Ammon's horn (tissue), 1 donor: Measurements from ENCODE around the gene PATL2.
"Not testable (repeated sequence)": the region's sequence is repeated elsewhere in the genome, so short reads cannot be mapped to it uniquely, and the experiment has no call there.

Source experiments
- DNase-seq: peaks from one replicate; pipeline ENCODE4 v3.0.0-alpha.2; 2016; ENCODE audit warnings: low spot score

PATL2 gene

GRCh38 chr15:44690245-44690644 lies 20.9 kb downstream of the PATL2 start:
- DNase-seq: not testable (repeated sequence)

GRCh38 chr15:44689318-44689717 lies 21.8 kb downstream of the PATL2 start:
- not testable (repeated sequence) for DNase-seq

DNA sequence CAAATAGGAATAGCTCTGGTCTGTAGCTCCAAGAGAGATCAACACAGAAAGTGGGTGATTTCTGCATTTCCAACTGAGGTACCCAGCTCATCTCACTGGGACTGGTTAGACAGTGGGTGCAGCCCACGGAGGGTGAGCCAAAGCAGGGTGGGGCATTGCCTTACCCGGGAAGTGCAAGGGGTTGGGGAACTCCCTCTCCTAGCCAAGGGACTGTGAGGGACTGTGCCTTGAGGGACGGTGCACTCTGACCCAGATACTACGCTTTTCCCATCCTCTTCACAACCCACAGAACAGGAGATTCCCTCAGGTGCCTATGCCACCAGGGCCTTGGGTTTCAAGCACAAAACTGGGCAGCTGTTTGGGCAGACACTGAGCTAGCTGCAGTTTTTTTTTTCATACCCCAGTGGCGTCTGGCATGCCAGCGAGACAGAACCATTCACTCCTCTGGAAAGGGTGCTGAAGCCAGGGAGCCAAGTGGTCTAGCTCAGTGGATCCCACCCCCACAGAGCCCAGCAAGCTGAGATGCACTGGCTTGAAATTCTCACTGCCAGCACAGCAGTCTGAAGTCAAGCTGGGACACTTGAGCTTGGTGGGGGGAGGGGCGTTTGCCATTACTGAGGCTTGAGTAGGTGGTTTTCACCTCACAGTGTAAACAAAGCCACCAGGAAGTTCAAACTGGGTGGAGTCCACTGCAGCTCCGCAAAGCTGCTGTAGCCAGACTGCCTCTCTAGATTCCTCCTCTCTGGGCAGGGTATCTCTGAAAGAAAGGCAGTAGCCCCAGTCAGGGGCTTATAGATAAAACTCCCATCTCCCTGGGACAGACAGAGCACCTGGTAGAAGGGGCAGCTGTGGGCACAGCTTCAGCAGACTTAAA lies 28.1 kb downstream of the PATL2 start:
- DNase-seq: not testable (repeated sequence)

DNA sequence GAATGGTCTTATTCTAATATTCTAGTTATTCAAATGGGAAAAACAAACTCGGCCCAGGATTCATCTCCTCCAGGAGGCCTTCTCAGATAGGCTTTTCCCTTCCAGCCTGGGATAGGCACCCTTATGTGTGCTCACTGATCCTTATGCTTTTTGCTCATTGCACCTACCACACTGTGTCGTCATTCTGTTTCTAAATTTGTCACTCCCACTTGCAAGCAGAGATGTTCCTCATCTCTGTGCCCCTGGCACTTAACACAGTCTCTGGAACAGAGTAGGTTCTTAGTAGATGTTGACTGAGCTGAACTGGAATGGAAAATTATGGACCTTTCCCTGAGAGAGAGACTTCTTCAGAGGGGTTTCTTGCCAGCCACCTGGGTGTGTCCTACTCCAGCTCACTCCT lies 28.9 kb downstream of the PATL2 start:
- DNase-seq: no peak

DNA sequence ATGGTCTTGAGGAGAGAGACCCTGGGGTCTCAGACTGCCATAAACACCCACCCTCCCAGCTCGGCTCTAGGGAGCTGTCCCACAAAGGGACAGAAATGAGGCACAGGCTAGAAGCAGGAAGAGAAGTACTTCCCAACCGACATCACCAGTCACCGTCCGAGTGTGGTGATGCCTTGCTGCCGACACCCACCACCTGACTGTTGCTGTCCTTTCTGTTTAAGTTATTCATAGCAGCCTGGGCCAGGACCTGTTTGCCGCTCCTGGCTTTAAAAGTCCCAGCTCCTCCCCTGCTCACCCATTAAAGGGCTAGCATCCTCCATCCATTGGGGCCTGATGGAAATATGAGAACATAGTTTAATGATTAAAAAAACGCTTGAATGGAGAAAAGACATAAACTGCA lies 34.4 kb downstream of the PATL2 start:
- no peak for DNase-seq

DNA sequence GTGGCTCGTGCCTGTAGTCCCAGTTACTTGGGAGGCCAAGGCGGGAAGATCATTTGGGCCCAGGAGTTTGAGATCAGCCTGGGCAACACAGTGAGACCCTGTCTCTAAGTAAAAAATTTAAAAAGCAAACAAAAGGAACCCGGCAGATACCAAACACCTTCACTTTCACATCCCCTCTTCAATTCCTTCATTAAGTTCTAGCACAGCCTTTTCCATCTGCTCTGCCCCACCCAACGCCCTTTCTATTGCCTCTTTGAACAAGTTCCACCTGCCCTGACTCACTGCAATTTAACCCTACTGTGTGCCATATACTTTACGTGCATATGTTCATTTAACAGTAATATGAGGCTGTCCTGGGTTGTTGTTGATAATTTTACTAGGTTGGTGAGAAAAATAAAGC lies 35.2 kb downstream of the PATL2 start:
- no peak for DNase-seq

DNA sequence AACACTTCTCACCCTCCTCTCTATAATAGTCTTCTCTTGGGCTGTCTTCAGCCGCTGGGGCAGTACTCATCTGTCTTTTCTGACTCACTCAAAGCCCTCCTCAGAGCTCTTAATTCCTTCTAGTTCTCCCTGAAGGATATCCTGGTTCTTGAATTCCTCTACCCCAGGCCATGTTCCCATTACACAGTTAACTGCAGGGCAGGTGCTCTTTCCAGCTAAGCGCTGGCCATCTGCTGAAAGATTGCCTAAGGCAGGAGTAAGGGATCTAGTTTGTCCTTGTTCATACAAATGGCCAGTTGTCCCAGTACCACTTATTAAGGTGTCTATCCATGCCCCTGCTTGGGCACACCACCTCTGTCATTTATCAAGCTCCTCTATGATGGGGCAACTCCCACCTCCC lies 37.5 kb downstream of the PATL2 start:
- DNase-seq: no peak

- no peak for DNase-seq
Measured at GRCh38 chr15:44670087-44670950, 40.8 kb downstream of the PATL2 start.

DNA sequence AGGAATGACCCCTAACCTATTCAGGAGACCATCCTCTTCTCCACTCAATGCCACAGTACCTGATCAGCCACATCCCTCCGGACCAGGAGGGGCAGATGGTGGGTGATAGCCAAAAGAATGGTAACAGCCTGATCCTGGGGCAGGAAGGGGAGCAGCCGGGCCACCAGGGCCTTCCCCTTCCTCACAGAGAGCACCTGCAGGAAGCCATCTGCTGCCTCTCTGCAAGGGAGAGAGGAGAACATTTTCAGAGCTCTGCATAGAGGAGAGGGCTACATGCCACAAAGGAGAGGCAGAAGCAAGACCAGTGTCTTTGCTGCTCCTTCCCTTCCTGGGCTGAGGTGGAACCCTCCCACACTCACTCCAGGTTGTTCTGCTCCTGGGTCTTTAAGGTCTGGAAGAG lies 42.2 kb downstream of the PATL2 start:
- no peak for DNase-seq

GRCh38 chr15:44667039-44667360 lies 44.1 kb downstream of the PATL2 start:
- DNase-seq: no peak

DNA sequence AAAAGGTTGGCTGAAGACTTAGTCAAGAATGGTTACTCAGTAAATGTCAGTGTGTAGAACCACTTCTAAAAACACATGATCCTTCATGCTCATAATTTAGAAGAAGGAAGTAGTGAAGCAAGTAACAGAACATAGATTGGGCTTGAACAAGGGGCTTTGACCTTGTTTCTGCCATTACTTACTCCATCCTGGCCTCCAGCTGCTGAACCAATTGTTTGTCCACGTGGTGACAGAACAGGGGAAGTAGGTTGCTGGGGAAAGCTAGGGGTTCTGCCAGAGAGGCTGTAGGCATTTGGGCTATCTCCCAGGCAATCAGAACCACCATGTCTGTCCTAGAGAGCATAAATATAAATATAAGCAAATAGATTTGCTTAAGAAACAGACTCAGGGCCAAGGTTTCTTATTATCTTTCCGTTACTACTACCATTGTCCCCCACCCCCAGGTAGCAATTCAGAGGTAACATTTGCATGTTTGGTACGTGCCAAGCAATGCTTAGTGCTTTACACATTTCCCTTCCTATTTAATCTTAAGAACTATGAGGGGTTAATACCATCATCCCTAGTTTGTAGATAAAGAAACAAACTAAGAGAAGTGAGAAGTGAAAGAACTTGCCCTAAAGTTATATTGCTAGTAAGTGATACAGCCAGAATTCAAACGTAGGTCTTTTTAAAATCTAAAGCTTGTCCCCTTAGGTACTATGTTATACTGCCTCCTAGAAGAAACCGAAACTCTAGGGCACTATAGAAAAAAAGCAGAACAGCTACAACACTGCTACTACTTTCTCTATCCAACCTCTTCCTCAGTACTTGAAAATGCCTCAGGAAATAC lies 44.7 kb downstream of the PATL2 start:
- no peak for DNase-seq

GRCh38 chr15:44663410-44664308 lies 47.5 kb downstream of the PATL2 start, which contains the start of gene SPG11:
TSS of gene SPG11 (minus strand) at chr15:44663662. CDS start at chr15:44663647, 15 bp downstream.
- peak; percentile 98 for DNase-seq

- peak; percentile 43 for DNase-seq
Measured at GRCh38 chr15:44662478-44663409, 48.4 kb downstream of the PATL2 start.

DNA sequence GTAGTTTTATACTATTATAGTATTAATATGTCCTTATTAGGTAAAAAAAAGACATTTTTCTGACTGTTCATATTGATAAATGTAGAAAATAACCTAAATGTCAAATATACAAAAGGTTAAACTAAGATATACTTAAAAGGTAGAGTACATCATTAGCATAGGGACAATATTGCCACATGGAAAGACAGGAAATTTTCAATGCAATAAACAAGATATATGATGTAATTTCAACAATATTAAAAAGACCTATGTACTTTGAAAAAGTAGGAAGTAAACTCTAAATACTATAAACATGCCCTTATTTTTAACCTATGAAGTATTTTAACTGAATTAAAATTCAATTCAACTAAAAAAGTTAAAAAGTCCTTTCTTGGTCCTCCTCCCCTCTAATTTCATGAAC lies 49.5 kb downstream of the PATL2 start:
- DNase-seq: no peak

GRCh38 chr15:44659056-44659455 lies 52.1 kb downstream of the PATL2 start:
- no peak for DNase-seq

GRCh38 chr15:44657378-44657777 lies 53.7 kb downstream of the PATL2 start:
- no peak for DNase-seq

- DNase-seq: no peak
Measured at GRCh38 chr15:44656913-44657312, 54.2 kb downstream of the PATL2 start.

GRCh38 chr15:44656298-44656697 lies 54.8 kb downstream of the PATL2 start:
- DNase-seq: no peak

- DNase-seq: no peak
Measured at GRCh38 chr15:44654858-44655257, 56.3 kb downstream of the PATL2 start.

GRCh38 chr15:44647637-44648036 lies 63.5 kb downstream of the PATL2 start:
- DNase-seq: no peak
